ENCODE results near the gene DYNLT2. TPM values are rescaled to one million over a fixed set of nuclear protein-coding genes. Genes with fewer than 3 reads are reported as not detected.

The DYNLT2 gene
- total and polyA plus RNA-seq, 2 of the 13 experiments (the other 11 are each of a cell fraction or from before 2014, with no cell fraction given), result 2.1 to 4.3 TPM

GRCh38 chr6:169701954-169702839 lies 49.2 kb downstream of the DYNLT2 start, which contains the start of the genes C6orf120 and WDR27 (continued):
- TF ChIP-seq ZBTB8A (CRISPR knock-in tag; IDR thresholded peaks at IDR 0.05; ENCODE audit: borderline replicate concordance, low read depth), result no peak; the same call in 1 of the 2 replicates
- TF ChIP-seq MZF1 (CRISPR knock-in tag; IDR thresholded peaks at IDR 0.05; ENCODE audit: borderline replicate concordance), result peak; percentile 63; the same call in 1 of the 2 replicates
- TF ChIP-seq ZNF746 (CRISPR knock-in tag; IDR thresholded peaks at IDR 0.05), result no peak; the same call in 1 of the 2 replicates
- TF ChIP-seq, protein P1, sequence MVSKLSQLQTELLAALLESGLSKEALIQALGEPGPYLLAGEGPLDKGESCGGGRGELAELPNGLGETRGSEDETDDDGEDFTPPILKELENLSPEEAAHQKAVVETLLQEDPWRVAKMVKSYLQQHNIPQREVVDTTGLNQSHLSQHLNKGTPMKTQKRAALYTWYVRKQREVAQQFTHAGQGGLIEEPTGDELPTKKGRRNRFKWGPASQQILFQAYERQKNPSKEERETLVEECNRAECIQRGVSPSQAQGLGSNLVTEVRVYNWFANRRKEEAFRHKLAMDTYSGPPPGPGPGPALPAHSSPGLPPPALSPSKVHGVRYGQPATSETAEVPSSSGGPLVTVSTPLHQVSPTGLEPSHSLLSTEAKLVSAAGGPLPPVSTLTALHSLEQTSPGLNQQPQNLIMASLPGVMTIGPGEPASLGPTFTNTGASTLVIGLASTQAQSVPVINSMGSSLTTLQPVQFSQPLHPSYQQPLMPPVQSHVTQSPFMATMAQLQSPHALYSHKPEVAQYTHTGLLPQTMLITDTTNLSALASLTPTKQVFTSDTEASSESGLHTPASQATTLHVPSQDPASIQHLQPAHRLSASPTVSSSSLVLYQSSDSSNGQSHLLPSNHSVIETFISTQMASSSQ (IDR thresholded peaks at IDR 0.05; ENCODE audit: low read depth), result no peak
- TF ChIP-seq, protein P1 (CRISPR knock-in tag; IDR thresholded peaks at IDR 0.05; ENCODE audit: borderline replicate concordance), result peak; percentile 73
- TF ChIP-seq YY1 (IDR thresholded peaks at IDR 0.05; ENCODE audit: insufficient read depth, insufficient replicate concordance, low read depth, low read length), result peak; percentile 65
- peak; percentile 67; the same call in 1 of the 2 replicates for TF ChIP-seq LRRFIP1 (CRISPR knock-in tag; conservative IDR thresholded peaks at IDR 0.05)
- no peak for TF ChIP-seq PLRG1 (conservative IDR thresholded peaks at IDR 0.05)
- peak; percentile 59; the same call in 1 of the 2 replicates for TF ChIP-seq ZNF337 (CRISPR knock-in tag; IDR thresholded peaks at IDR 0.05; ENCODE audit: borderline replicate concordance, low read depth)
- TF ChIP-seq PHF21A (CRISPR knock-in tag; IDR thresholded peaks at IDR 0.05), result peak; percentile 71; the same call in 1 of the 2 replicates
- TF ChIP-seq RCOR2 (CRISPR knock-in tag; IDR thresholded peaks at IDR 0.05), result 0 out of 2 replicates have a peak, but pooled peaks have one; percentile 60
- peak; percentile 84; the same call in 1 of the 2 replicates for TF ChIP-seq ZBTB34 (CRISPR knock-in tag; IDR thresholded peaks at IDR 0.05)
- TF ChIP-seq MEIS1 (CRISPR knock-in tag; IDR thresholded peaks at IDR 0.05; ENCODE audit: borderline replicate concordance), result peak; percentile 97
- peak; percentile 95 for TF ChIP-seq HOXA3 (CRISPR knock-in tag; IDR thresholded peaks at IDR 0.05)
- TF ChIP-seq CREB3 (CRISPR knock-in tag; IDR thresholded peaks at IDR 0.05), result peak; percentile 79; the same call in 1 of the 2 replicates
- peak; percentile 43 for TF ChIP-seq MYPOP (CRISPR knock-in tag; IDR thresholded peaks at IDR 0.05)
- TF ChIP-seq ZSCAN20 (CRISPR knock-in tag; IDR thresholded peaks at IDR 0.05; ENCODE audit: borderline replicate concordance), result peak; percentile 82
- peak; percentile 96 for TF ChIP-seq POGZ (CRISPR knock-in tag; IDR thresholded peaks at IDR 0.05)

All from HepG2 (cell line).